ENCODE results near the gene IL18BP.
A peak's percentile ranks its signal among the peaks of the same experiment; 100 is the strongest.

The IL18BP gene

DNA sequence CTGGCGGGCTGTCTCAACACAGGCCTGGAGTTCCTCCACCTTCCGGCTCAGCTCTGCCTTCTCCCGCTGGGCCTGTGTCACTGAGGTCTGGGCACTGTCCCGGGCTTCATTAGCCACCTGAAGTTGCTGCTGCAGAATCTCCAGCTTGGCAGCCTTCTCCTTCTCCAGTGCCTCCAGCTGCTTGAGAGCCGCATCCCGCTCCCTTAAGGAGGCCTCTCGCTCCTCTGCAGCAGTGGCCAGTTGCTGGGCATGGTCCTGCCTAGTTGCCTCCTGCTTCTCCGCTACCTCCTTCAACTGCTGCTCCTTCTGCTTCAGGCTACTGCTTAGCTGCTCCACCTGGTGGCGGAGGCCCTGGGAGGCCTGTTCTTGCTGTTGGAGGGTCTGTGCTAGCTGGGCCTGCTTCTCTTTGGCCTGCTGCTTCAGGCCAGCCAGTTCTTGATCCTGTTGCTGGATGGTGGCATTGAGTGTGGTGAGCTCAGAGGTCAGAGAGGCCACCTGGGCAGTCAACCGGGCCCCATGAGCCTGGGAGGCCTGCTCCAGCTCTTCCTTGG lies 16.9 kb downstream of the IL18BP start:
- no peak overlapping the region for H3K27ac ChIP-seq (ENCODE audit: low read depth, low read length)
- H4K5ac ChIP-seq (ENCODE audit: low read length) = no peak overlapping the region
- H3K79me2 ChIP-seq (ENCODE audit: control insufficient read depth, insufficient read depth, low read length) = no peaks in the 10 kb centered on the region
- H3K27me3 ChIP-seq (ENCODE audit: insufficient read depth, low read length, poor library complexity) = no peaks in the 10 kb centered on the region
- WGBS (ENCODE audit: extremely low coverage, insufficient coverage, low lambda C conversion rate) = no CpG with 5 or more reads among the region's 10 CpGs
- H3K4me2 ChIP-seq (ENCODE audit: low read length) = no peak overlapping the region
- H4K8ac ChIP-seq (ENCODE audit: low read depth, low read length) = no peak overlapping the region
- peak; percentile 59 for DNase-seq
- H3K4me3 ChIP-seq (ENCODE audit: low read length) = no peak overlapping the region
- no peak overlapping the region for H2BK5ac ChIP-seq (ENCODE audit: low read length)
- H3K4ac ChIP-seq (ENCODE audit: low read depth, low read length) = no peak overlapping the region
- no peak overlapping the region for H3K56ac ChIP-seq (ENCODE audit: low read length)
- no peak overlapping the region for H2BK120ac ChIP-seq (ENCODE audit: low read depth, low read length)
- no peak overlapping the region for H2AK5ac ChIP-seq (ENCODE audit: low read length)
- H2BK15ac ChIP-seq (replicated peaks; ENCODE audit: low read depth) = no peak overlapping the region
- H3K18ac ChIP-seq (ENCODE audit: low read length) = no peak overlapping the region
- no peak overlapping the region for H3K9ac ChIP-seq (ENCODE audit: low read length)
- peaks cover 42% of the 10 kb centered on the region for H3K36me3 ChIP-seq (ENCODE audit: control insufficient read depth, insufficient read depth, low read length)
- H3K4me1 ChIP-seq (ENCODE audit: control insufficient read depth, low read depth, low read length) = no peaks in the 10 kb centered on the region
- H3K79me1 ChIP-seq (ENCODE audit: low read length) = no peaks in the 10 kb centered on the region
- H3K23ac ChIP-seq (ENCODE audit: low read length) = no peak overlapping the region

DNA sequence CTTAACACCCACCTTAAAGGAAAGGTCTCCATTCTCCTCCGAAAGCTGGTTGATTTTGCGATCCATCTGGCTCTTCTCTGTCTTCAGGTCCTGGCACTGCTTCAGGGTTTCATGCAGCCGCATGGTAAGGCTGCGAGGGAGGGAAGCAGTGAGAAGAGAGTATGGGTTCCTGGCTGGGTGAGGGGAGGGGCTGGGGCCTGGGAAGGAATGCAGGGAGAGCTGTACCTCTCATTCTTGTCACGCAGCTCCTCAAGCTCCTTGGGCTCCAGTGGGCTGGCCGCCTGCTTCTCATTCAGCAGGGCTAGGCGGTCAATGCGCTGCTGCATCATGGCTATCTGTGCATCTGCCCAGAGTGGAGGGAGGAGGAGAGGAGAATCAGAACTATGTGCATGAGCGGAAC lies 19.5 kb downstream of the IL18BP start:
- H2BK15ac ChIP-seq (replicated peaks; ENCODE audit: low read depth) = no peak overlapping the region
- no peak overlapping the region for H2BK5ac ChIP-seq (ENCODE audit: low read length)
- no peak overlapping the region for H4K5ac ChIP-seq (ENCODE audit: low read length)
- H4K8ac ChIP-seq (ENCODE audit: low read depth, low read length) = no peak overlapping the region
- no peak overlapping the region for H2AK5ac ChIP-seq (ENCODE audit: low read length)
- no peak overlapping the region for H3K23ac ChIP-seq (ENCODE audit: low read length)
- no peak overlapping the region for H3K18ac ChIP-seq (ENCODE audit: low read length)
- no CpG with 5 or more reads among the region's 9 CpGs for WGBS (ENCODE audit: extremely low coverage, insufficient coverage, low lambda C conversion rate)
- H3K79me1 ChIP-seq (ENCODE audit: low read length) = no peaks in the 10 kb centered on the region
- no peak overlapping the region for H2BK120ac ChIP-seq (ENCODE audit: low read depth, low read length)
- H3K4ac ChIP-seq (ENCODE audit: low read depth, low read length) = no peak overlapping the region
- H3K36me3 ChIP-seq (ENCODE audit: control insufficient read depth, insufficient read depth, low read length) = peaks cover 40% of the 10 kb centered on the region
- no peak for DNase-seq
- H3K79me2 ChIP-seq (ENCODE audit: control insufficient read depth, insufficient read depth, low read length) = no peaks in the 10 kb centered on the region
- no peak overlapping the region for H3K4me2 ChIP-seq (ENCODE audit: low read length)
- no peak overlapping the region for H3K27ac ChIP-seq (ENCODE audit: low read depth, low read length)
- H3K56ac ChIP-seq (ENCODE audit: low read length) = no peak overlapping the region
- H3K4me1 ChIP-seq (ENCODE audit: control insufficient read depth, low read depth, low read length) = no peaks in the 10 kb centered on the region
- H3K9ac ChIP-seq (ENCODE audit: low read length) = no peak overlapping the region
- H3K27me3 ChIP-seq (ENCODE audit: insufficient read depth, low read length, poor library complexity) = no peaks in the 10 kb centered on the region
- no peak overlapping the region for H3K4me3 ChIP-seq (ENCODE audit: low read length)

- WGBS (ENCODE audit: extremely low coverage, insufficient coverage, low lambda C conversion rate) = no CpG with 5 or more reads among the region's 4 CpGs
- DNase-seq = no peak
These were observed 24.6 kb downstream of the IL18BP start for GRCh38 chr11:72023335-72023734.

DNA sequence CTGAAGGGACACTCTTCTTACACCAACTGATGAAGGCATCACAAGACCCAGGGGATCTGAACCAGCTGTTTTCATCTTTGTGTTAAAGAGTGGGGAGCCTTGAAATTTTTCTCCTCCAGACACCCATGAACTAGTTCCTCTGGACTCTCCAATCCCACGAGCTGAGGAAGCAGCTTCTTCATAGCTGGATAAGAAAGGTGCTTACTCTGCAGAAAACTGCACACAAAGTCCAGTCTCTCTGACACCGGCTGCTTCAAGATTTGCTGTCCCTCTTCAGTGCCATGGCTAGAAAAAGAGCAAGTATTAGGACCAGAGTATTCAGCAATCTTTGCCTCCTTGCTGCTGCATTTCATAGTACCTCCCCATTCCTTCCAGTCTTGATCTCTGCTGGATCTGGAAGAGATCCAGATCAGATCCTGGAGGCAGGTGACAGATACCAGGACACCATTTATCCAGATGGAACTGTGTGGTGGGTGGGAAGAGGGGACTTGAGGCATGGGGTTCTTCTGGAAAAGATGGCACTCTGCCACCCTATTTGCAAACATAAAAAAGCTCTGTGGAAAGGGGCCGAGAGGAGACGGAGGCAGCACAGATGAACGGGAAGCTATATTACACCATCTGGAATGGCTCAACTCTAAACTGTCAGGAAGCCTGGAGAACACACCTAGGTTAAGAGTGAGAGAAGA lies 25.5 kb downstream of the IL18BP start:
- no peak overlapping the region for H3K4me3 ChIP-seq (ENCODE audit: low read length)
- no peak overlapping the region for H3K4me2 ChIP-seq (ENCODE audit: low read length)
- no peak overlapping the region for H3K18ac ChIP-seq (ENCODE audit: low read length)
- H4K8ac ChIP-seq (ENCODE audit: low read depth, low read length) = no peak overlapping the region
- no peak overlapping the region for H3K23ac ChIP-seq (ENCODE audit: low read length)
- no peaks in the 10 kb centered on the region for H3K27me3 ChIP-seq (ENCODE audit: insufficient read depth, low read length, poor library complexity)
- no peaks in the 10 kb centered on the region for H3K79me2 ChIP-seq (ENCODE audit: control insufficient read depth, insufficient read depth, low read length)
- H3K4me1 ChIP-seq (ENCODE audit: control insufficient read depth, low read depth, low read length) = no peaks in the 10 kb centered on the region
- H3K9ac ChIP-seq (ENCODE audit: low read length) = no peak overlapping the region
- H2BK5ac ChIP-seq (ENCODE audit: low read length) = no peak overlapping the region
- H2BK120ac ChIP-seq (ENCODE audit: low read depth, low read length) = no peak overlapping the region
- H3K27ac ChIP-seq (ENCODE audit: low read depth, low read length) = no peak overlapping the region
- peaks cover 14% of the 10 kb centered on the region for H3K36me3 ChIP-seq (ENCODE audit: control insufficient read depth, insufficient read depth, low read length)
- H4K5ac ChIP-seq (ENCODE audit: low read length) = no peak overlapping the region
- H2AK5ac ChIP-seq (ENCODE audit: low read length) = no peak overlapping the region
- WGBS (ENCODE audit: extremely low coverage, insufficient coverage, low lambda C conversion rate) = no CpG with 5 or more reads among the region's 5 CpGs
- no peak overlapping the region for H3K4ac ChIP-seq (ENCODE audit: low read depth, low read length)
- no peak overlapping the region for H2BK15ac ChIP-seq (replicated peaks; ENCODE audit: low read depth)
- no peak overlapping the region for H3K56ac ChIP-seq (ENCODE audit: low read length)
- DNase-seq = no peak
- peaks cover 2% of the 10 kb centered on the region for H3K79me1 ChIP-seq (ENCODE audit: low read length)

More at GRCh38 chr11:72023335-72023734, 24.6 kb downstream of the IL18BP start:
- Histone ChIP-seq H3K27ac (ENCODE audit: low read depth, low read length) (no peak overlapping the region), H2BK15ac (replicated peaks; ENCODE audit: low read depth) (no peak overlapping the region), H3K4ac (ENCODE audit: low read depth, low read length) (no peak overlapping the region), H3K27me3 (ENCODE audit: insufficient read depth, low read length, poor library complexity) (no peaks in the 10 kb centered on the region), H4K5ac (ENCODE audit: low read length) (no peak overlapping the region), H2BK5ac (ENCODE audit: low read length) (no peak overlapping the region), H3K79me1 (ENCODE audit: low read length) (peaks cover 2% of the 10 kb centered on the region), H2AK5ac (ENCODE audit: low read length) (no peak overlapping the region), H3K79me2 (ENCODE audit: control insufficient read depth, insufficient read depth, low read length) (no peaks in the 10 kb centered on the region), H2BK120ac (ENCODE audit: low read depth, low read length) (no peak overlapping the region), H3K18ac (ENCODE audit: low read length) (no peak overlapping the region), H3K36me3 (ENCODE audit: control insufficient read depth, insufficient read depth, low read length) (peaks cover 17% of the 10 kb centered on the region), H3K56ac (ENCODE audit: low read length) (no peak overlapping the region), H3K4me3 (ENCODE audit: low read length) (no peak overlapping the region), H3K23ac (ENCODE audit: low read length) (no peak overlapping the region), H4K8ac (ENCODE audit: low read depth, low read length) (no peak overlapping the region), H3K4me2 (ENCODE audit: low read length) (no peak overlapping the region), H3K4me1 (ENCODE audit: control insufficient read depth, low read depth, low read length) (no peaks in the 10 kb centered on the region), H3K9ac (ENCODE audit: low read length) (no peak overlapping the region)

DNA sequence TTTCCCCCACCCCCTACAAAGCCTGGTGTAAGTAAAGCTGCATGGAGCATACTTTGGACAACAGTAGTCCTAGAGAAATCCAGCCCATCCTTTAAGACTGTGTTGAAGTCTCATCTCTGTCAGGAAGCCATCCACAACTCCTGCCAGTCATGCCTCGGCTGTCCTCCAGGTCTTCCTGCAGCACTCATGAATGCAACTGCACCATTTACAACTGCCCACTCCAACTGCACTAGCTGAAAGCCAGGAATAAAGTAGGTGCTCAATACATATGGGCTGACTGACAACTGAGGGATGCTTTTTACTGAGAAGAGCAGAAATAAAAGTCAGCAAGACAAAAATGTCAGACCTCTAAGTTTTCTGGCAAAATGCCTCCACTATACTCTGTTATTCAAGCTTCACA lies 27.4 kb downstream of the IL18BP start:
- H3K79me1 ChIP-seq (ENCODE audit: low read length) = peaks cover 2% of the 10 kb centered on the region
- DNase-seq = no peak
- H4K8ac ChIP-seq (ENCODE audit: low read depth, low read length) = no peak overlapping the region
- H3K4me3 ChIP-seq (ENCODE audit: low read length) = no peak overlapping the region
- peaks cover 10% of the 10 kb centered on the region for H3K36me3 ChIP-seq (ENCODE audit: control insufficient read depth, insufficient read depth, low read length)
- H3K23ac ChIP-seq (ENCODE audit: low read length) = no peak overlapping the region
- H2AK5ac ChIP-seq (ENCODE audit: low read length) = no peak overlapping the region
- no peak overlapping the region for H3K4me2 ChIP-seq (ENCODE audit: low read length)
- H3K79me2 ChIP-seq (ENCODE audit: control insufficient read depth, insufficient read depth, low read length) = no peaks in the 10 kb centered on the region
- H4K5ac ChIP-seq (ENCODE audit: low read length) = no peak overlapping the region
- WGBS (ENCODE audit: extremely low coverage, insufficient coverage, low lambda C conversion rate) = no CpG with 5 or more reads among the region's 1 CpG
- no peak overlapping the region for H2BK120ac ChIP-seq (ENCODE audit: low read depth, low read length)
- H3K27ac ChIP-seq (ENCODE audit: low read depth, low read length) = no peak overlapping the region
- H3K56ac ChIP-seq (ENCODE audit: low read length) = no peak overlapping the region
- H3K4ac ChIP-seq (ENCODE audit: low read depth, low read length) = no peak overlapping the region
- H3K27me3 ChIP-seq (ENCODE audit: insufficient read depth, low read length, poor library complexity) = no peaks in the 10 kb centered on the region
- no peaks in the 10 kb centered on the region for H3K4me1 ChIP-seq (ENCODE audit: control insufficient read depth, low read depth, low read length)
- no peak overlapping the region for H2BK5ac ChIP-seq (ENCODE audit: low read length)
- no peak overlapping the region for H3K9ac ChIP-seq (ENCODE audit: low read length)
- H2BK15ac ChIP-seq (replicated peaks; ENCODE audit: low read depth) = no peak overlapping the region
- H3K18ac ChIP-seq (ENCODE audit: low read length) = no peak overlapping the region
